ENCODE results near the gene FNIP1.
"Not testable (repeated sequence)": the region's sequence is repeated elsewhere in the genome, so short reads cannot be mapped to it uniquely, and the experiment has no call there.

DNA sequence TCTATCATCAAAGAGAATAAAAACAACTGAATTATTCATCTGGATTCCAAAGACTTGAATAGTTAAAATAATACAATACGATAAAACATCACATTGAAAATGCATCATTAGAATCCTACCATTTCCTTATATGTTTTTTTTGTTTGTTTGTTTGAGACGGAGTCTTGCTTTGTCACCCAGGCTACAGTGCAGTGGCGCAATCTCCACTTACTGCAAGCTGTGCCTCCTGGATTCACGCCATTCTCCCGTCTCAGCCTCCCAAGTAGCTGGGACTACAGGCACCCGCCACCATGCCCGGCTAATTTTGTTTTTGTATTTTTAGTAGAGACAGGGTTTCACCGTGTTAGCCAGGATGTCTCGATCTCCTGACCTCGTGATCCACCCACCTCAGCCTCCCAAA, 118.5 kb downstream of the FNIP1 start:
- TF ChIP-seq, protein P1, sequence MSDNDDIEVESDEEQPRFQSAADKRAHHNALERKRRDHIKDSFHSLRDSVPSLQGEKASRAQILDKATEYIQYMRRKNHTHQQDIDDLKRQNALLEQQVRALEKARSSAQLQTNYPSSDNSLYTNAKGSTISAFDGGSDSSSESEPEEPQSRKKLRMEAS (CRISPR knock-in tag; IDR thresholded peaks at IDR 0.05): not testable (repeated sequence)
- not testable (repeated sequence) for TF ChIP-seq CTCF (IDR thresholded peaks at IDR 0.05 in 2 of 3, conservative IDR thresholded peaks at IDR 0.05 in 1 of 3; ENCODE audit: insufficient read depth in 2 of 3, low read depth in 1 of 3, low read length in 3 of 3); ZNF12 (CRISPR knock-in tag; IDR thresholded peaks at IDR 0.05)

Data from K562 (cell line).